ENCODE results near the gene CHAF1A.

GRCh38 chr19:4403005-4403761, 743 bp downstream of the CHAF1A start:
- TF ChIP-seq POLR2A (IDR thresholded peaks at IDR 0.05; ENCODE audit: low read depth, low read length), result no peak
- no peak for TF ChIP-seq SPI1 (IDR thresholded peaks at IDR 0.05; ENCODE audit: low read depth, low read length)
- TF ChIP-seq POU2F2 (IDR thresholded peaks at IDR 0.05; ENCODE audit: low read depth, low read length), result no peak
- TF ChIP-seq POLR2AphosphoS5 (IDR thresholded peaks at IDR 0.05; ENCODE audit: low read depth, low read length), result no peak
- TF ChIP-seq TAF1 (IDR thresholded peaks at IDR 0.05; ENCODE audit: low read depth, low read length), result no peak

Data from GM12891 (cell line).